Measurements from ENCODE around the gene SFSWAP. TPM values are rescaled to one million over a fixed set of nuclear protein-coding genes. Genes with fewer than 3 reads are reported as not detected.

SFSWAP gene
- total RNA-seq, 4 donors from 2014 or later = 45.9 to 66.2 (median 55.4) TPM

DNA sequence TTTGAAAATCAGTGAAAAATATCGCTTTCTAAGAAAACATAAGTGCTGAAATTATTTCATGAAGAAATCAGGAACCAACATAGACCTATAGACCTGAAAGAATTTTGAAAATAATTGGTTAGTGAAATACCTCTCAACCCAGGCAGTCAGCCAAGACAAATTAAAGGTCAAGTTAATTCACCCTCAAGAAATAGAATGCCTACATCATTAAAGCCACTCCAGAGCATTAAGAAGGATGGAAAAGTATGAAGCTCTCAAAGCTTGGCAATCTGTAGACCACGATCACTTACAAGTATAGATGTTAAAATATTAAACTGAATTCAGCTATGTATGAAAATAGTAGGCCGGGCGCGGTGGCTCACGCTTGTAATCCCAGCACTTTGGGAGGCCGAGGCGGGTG is 48.3 kb downstream of the SFSWAP start:
- Histone ChIP-seq H3K27me3 (no peaks in the 10 kb centered on the region), H3K4me1 (no peaks in the 10 kb centered on the region), H3K36me3 (peaks cover 0 to 43% (median 20%) of the 10 kb centered on the region in 4 donors), H3K27ac (no peak overlapping the region), H3K4me3 (no peak overlapping the region), H3K9me3 (no peaks in the 10 kb centered on the region)
- in situ Hi-C loops (cut with MboI; ENCODE audit: low pct_ligation_motif_present in 1 of 4, low pct_unique_long_range_greater_than_20kb in 1 of 4, low sequenced_read_pairs in 3 of 4) = no loop called here
- DNase-seq = no peak
- WGBS, 2 donors (ENCODE audit: low coverage in 1 of 2) = 97% methylated on average over 6 to 8 of the region's 8 CpGs
- no peak for TF ChIP-seq POLR2AphosphoS5 (IDR thresholded peaks at IDR 0.05)
- no peak for TF ChIP-seq POLR2A (IDR thresholded peaks at IDR 0.05)
- TF ChIP-seq, protein P1, sequence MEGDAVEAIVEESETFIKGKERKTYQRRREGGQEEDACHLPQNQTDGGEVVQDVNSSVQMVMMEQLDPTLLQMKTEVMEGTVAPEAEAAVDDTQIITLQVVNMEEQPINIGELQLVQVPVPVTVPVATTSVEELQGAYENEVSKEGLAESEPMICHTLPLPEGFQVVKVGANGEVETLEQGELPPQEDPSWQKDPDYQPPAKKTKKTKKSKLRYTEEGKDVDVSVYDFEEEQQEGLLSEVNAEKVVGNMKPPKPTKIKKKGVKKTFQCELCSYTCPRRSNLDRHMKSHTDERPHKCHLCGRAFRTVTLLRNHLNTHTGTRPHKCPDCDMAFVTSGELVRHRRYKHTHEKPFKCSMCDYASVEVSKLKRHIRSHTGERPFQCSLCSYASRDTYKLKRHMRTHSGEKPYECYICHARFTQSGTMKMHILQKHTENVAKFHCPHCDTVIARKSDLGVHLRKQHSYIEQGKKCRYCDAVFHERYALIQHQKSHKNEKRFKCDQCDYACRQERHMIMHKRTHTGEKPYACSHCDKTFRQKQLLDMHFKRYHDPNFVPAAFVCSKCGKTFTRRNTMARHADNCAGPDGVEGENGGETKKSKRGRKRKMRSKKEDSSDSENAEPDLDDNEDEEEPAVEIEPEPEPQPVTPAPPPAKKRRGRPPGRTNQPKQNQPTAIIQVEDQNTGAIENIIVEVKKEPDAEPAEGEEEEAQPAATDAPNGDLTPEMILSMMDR (IDR thresholded peaks at IDR 0.05) = no peak
- TF ChIP-seq EP300 (IDR thresholded peaks at IDR 0.05; ENCODE audit: low read depth) = no peak
- intact Hi-C loops (cut with DNase I; ENCODE audit: low total_unique reads) = no loop called here

DNA sequence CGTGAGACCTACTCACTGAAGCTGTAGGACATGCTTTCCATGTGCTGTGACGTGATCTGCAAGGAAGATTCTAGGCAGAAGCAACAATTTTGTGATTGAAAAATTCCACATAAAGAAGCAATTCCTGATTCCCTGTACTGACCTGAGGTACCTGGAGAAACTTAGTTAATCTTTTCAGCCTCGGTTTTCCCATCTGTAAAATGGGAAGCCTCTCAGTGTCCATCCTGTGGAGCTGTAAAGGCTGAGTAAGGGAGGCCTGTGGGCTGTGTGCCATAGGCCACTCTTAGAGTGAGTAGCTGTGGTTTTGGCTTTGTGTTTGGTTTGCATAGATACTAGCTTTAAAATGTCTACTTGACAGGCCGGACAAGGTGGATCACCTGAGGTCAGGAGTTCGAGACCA is 50.7 kb downstream of the SFSWAP start:
- TF ChIP-seq, protein P1 (IDR thresholded peaks at IDR 0.05) = no peak
- in situ Hi-C loops (cut with MboI; ENCODE audit: low pct_ligation_motif_present in 1 of 4, low pct_unique_long_range_greater_than_20kb in 1 of 4, low sequenced_read_pairs in 3 of 4) = no loop called here
- H3K9me3 ChIP-seq = no peaks in the 10 kb centered on the region
- DNase-seq = no peak
- H3K27ac ChIP-seq = no peak overlapping the region
- intact Hi-C loops (cut with DNase I; ENCODE audit: low total_unique reads) = no loop called here
- H3K27me3 ChIP-seq = no peaks in the 10 kb centered on the region
- H3K36me3 ChIP-seq = peaks cover 0 to 43% (median 20%) of the 10 kb centered on the region in 4 donors
- 97% methylated on average over 5 of the region's 5 CpGs; no CpG with 5 or more reads in 1 of the 2 donors for WGBS, 2 donors (ENCODE audit: low coverage in 1 of 2)
- no peak overlapping the region for H3K4me3 ChIP-seq
- H3K4me1 ChIP-seq = no peaks in the 10 kb centered on the region

GRCh38 chr12:131764738-131765137 is 53.8 kb downstream of the SFSWAP start:
- Histone ChIP-seq H3K27me3 (no peaks in the 10 kb centered on the region), H3K27ac (no peak overlapping the region), H3K4me3 (no peak overlapping the region), H3K4me1 (no peaks in the 10 kb centered on the region), H3K9me3 (no peaks in the 10 kb centered on the region), H3K36me3 (peaks cover 0 to 40% (median 9%) of the 10 kb centered on the region in 4 donors)
- WGBS, 2 donors (ENCODE audit: low coverage in 1 of 2) = 90 to 95% methylated on average over 7 to 9 of the region's 9 CpGs
- TF ChIP-seq POLR2A (IDR thresholded peaks at IDR 0.05) (no peak), POLR2AphosphoS5 (IDR thresholded peaks at IDR 0.05) (no peak), EP300 (IDR thresholded peaks at IDR 0.05; ENCODE audit: low read depth) (no peak)
- TF ChIP-seq, protein P1 (IDR thresholded peaks at IDR 0.05) = no peak
- intact Hi-C loops (cut with DNase I; ENCODE audit: low total_unique reads) (no loop called here), in situ Hi-C loops (cut with MboI; ENCODE audit: low pct_ligation_motif_present in 1 of 4, low pct_unique_long_range_greater_than_20kb in 1 of 4, low sequenced_read_pairs in 3 of 4) (no loop called here)
- no peak for DNase-seq

DNA sequence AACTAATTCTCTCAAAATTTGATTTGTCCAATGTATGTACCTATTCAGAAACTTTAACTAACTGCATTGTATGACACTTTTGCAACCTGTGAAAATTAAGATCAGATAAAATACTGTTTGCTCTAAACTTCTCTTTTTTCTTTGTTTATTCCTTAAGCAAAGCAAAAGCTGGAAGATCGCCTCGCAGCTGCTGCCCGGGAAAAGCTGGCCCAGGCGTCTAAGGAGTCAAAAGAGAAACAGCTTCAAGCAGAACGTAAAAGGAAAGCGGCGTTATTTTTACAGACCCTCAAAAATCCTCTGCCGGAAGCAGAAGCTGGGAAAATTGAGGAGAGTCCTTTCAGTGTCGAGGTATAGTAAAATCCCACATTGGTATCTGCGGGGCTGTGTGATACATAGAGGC is 55.1 kb downstream of the SFSWAP start:
- no peak for DNase-seq
- no peaks in the 10 kb centered on the region for H3K9me3 ChIP-seq
- in situ Hi-C loops (cut with MboI; ENCODE audit: low pct_ligation_motif_present in 1 of 4, low pct_unique_long_range_greater_than_20kb in 1 of 4, low sequenced_read_pairs in 3 of 4) (no loop called here), intact Hi-C loops (cut with DNase I; ENCODE audit: low total_unique reads) (no loop called here)
- no peak overlapping the region for H3K27ac ChIP-seq
- TF ChIP-seq EP300 (IDR thresholded peaks at IDR 0.05; ENCODE audit: low read depth) (no peak), POLR2AphosphoS5 (IDR thresholded peaks at IDR 0.05) (no peak), POLR2A (IDR thresholded peaks at IDR 0.05) (no peak)
- TF ChIP-seq, protein P1 (IDR thresholded peaks at IDR 0.05) = no peak
- no peaks in the 10 kb centered on the region for H3K27me3 ChIP-seq
- H3K4me1 ChIP-seq = no peaks in the 10 kb centered on the region
- peaks cover 0 to 46% (median 12%) of the 10 kb centered on the region in 4 donors for H3K36me3 ChIP-seq
- H3K4me3 ChIP-seq = no peak overlapping the region
- 92 to 94% methylated on average over 10 of the region's 10 CpGs for WGBS, 2 donors (ENCODE audit: low coverage in 1 of 2)

Data from transverse colon (tissue), 4 donors.